RCC 7860 (cell line): Measurements from ENCODE around the gene TDRD7.
"Not testable (repeated sequence)": the region's sequence is repeated elsewhere in the genome, so short reads cannot be mapped to it uniquely, and the experiment has no call there.

Experiments used
- DNase-seq: peaks from one replicate; pipeline ENCODE4 v3.0.0-alpha.2; 2015; ENCODE audit warnings: low spot score
- FAIRE-seq: peaks from 2 replicates; lab custom pipeline; 2012; peaks lifted over from hg19 to GRCh38; lab: Jason Lieb, UNC

The TDRD7 gene

DNA sequence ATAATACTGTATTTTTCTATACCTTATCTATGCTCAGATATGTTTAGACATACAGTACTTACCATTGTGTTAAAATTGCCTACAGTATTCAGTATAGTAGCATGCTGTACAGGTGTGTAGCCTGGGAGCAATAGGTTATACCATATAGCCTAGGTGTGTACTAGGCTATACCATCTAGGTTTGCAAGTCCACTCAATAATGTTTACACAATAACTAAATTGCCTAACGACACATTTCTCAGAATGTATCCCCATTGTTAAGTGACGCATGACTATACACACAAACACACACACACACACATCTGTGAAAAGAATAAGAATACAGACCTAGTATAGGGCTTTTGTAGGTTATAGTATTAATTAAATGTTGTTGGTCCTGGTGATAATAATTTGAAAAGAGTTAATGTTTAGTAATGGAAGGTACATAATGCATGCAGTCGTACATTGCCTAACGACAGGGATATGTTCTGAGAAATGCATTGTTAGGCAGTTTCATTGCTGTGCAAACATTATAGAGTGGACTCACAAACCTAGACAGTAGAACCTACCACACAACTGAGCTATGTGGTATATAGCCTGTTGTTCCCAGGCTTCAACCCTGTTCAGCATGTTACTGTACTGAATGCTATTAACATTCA, 13.6 kb downstream of the TDRD7 start:
- DNase-seq: no peak
- FAIRE-seq: no peak

DNA sequence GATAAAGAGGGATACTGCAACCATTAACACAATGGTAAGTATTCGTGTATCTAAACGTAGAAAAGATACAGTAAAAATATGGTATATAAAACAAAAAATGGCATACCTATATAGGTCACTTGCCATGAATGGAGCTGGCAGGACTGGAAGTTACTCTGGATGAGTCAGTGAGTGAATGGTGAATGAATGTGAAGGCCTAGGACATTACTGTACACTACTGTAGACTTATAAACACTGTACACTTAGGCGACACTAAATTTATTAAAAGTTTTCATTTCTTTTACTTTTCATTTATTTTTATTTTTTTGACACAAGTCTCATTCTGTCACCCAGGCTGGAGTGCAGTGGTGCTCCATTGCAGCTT, 14.1 kb downstream of the TDRD7 start:
- FAIRE-seq (no peak), DNase-seq (no peak)

DNA sequence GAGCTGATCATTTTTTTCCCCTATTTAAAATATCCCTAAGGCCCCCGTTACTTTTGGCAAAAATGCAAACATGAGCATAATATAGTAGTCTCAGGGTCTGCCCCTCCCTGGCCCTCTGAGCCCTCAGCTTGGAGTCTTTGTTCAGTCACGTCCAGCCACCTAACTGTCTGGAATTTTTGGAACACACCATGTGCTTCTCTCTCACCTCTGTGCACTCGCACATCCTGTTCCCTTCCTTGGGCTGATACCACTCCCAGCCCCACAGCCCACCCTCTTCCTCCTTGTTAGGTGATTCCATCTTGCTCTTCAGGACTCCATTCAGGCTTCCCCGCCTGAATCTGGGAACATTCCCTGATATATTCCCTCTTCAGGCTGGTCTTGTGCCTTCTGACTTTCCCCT, 16.0 kb downstream of the TDRD7 start:
- DNase-seq (no peak), FAIRE-seq (no peak)

DNA sequence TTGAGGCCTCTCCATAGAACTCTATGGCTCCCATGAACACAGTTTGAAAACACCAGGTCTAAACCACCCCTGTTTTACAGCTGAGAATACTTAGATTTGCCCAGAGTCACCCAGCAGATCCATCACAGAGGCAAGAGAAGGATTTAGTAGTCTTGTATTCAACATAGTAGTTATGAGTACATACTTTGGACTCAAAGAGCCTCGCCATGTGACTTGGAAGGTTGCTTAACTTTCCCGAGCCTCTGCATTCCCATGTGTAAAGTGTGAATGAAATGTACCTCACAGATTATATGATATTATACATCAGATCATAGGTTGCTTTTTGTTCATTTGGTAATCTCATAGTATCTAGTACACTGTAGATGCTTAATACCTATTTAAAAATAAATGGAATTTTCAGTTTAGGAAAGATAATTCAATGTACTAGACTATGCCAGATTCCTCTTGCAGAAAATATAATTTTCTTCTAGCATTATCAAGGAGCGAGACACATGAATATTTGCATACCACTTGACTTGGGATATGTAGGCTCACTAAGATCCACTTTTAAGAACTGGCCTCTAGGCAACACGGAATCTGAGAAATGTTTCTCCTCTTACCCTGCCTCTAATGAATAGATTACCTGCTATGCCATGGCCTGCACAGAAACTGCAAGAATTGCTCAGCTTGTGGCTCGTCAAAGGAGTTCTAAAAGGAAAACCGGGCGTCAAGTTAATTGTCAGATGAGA, 18.6 kb downstream of the TDRD7 start:
- FAIRE-seq (no peak), DNase-seq (no peak)

DNA sequence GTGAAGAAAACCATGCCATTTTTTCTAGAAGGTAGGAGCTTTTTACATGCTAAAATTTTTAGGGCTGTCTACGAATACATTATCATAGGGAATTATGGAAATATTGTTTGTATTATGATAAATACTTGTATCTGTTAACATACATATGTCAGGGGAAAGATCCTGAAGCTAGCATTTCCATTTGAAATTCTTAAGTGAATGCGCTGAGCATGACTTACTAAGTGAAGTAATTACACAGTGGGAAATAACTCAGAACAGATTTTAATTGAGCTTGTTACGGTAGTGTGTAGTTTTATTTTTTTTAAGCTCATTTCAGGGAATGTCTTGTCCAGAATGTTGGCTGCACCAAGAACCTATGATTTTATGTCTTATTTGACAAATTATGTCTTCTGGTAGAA, 19.1 kb downstream of the TDRD7 start:
- DNase-seq (no peak), FAIRE-seq (no peak)

DNA sequence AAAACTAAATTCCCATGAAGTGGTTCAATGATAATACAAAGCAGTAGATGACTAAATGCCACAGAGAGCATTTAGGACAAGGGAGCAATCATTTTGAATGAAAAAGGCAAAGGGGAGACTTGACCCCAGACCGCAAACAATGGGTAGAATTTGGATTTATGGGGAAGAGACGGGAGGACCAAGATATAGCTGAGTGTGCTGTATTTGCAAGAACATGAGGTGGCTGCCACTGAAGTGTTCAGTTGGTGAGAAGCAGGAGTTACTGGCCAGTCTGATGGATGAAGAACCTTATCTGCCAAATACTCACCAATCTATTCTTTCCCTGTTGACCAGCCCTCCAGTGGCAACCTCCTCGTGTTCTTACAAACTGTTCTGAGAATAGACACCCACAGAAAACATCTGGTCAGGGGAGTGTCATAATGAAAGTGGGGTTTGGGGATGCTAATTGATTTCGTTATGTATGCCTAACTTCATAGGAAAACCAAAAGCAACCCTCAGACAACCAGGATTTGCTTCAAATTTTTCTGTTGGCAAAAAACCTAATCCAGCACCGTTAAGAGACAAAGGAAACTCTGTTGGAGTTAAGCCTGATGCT, 19.8 kb downstream of the TDRD7 start:
- no peak for FAIRE-seq

DNA sequence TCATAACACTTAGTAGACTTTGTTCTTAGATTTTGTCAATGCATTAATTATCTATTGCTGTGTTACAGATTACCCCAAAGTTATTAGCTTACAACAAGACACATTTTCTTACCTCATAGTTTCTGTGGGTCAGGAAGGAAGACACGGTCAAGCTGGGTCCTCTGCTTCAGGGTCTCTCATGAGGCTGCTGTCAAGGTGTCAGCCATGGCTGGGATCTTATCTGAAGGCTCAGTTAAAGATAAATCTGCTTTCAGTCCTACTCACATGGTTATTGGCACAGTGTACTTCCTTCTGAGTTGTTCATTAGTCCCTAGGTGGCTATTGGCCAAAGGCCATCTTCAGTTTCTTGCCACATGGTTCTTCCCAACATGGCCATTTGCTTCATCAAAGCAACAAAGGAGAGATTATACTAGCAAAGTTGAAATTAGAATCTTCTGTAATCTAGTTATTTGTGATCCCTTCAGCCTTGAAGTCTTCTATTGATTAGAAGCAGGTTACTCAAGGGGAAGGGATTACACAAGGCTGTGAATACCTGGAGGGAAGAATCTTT, 25.2 kb downstream of the TDRD7 start:
- FAIRE-seq: no peak
- DNase-seq: no peak

More for the DNA sequence above, 19.8 kb downstream of the TDRD7 start:
- DNase-seq: no peak

DNA sequence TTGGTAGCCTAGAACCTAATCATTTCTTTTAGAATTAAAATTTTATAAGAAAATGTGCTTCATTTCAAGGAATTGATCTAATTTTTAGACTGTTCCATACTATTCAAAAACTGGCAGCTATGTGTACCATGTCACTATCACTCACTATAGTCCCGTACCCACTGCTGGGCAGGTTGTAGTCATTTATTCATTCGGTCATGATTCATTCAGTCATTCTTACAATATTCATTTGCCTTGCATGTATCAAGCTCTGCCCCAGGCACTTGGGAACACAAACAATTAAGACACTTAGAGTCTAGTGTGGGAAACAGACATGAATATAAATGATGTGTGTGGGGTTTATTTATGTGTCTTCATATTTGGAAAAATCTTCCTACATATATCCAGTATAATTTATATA, 26.4 kb downstream of the TDRD7 start:
- no peak for FAIRE-seq

DNA sequence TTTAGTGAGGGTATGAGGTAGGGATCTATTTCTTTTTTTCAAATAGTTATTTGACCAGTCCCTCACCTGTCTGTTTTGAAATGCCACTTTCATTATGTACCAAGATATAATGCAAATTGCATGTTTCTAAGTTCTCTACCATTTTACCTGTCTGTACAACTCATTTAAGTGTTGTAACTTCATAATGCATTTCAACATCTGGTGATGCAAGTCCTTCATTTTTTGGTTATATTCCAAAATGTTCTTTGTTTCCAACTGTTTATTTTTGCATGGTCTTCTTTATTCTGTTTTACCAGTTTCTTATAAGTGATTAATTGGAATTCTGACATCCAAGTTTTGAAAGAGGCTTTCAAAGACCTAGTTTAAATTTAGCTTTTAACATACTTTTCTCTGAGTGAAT, 26.8 kb downstream of the TDRD7 start:
- DNase-seq (no peak), FAIRE-seq (no peak)

More for the DNA sequence above, 26.4 kb downstream of the TDRD7 start:
- DNase-seq: no peak

DNA sequence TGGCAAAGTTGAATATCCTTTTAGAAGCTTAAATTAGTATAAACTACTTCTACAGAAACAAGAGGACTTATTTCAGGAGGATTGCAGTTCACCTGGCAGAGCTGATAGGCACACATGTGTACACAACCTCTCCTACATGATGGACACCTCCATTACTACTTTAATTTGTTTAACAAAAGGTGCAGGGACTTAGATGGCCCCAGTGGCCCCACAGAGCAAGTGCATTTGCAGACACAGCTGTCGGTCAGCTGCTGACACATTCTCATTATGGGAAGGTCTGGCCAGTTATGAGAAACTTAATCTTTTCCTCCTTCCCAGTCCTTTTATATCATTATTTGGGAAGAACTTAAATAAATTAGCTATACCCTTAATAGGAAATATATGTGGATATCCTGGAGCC, 28.3 kb downstream of the TDRD7 start:
- FAIRE-seq (no peak), DNase-seq (no peak)

DNA sequence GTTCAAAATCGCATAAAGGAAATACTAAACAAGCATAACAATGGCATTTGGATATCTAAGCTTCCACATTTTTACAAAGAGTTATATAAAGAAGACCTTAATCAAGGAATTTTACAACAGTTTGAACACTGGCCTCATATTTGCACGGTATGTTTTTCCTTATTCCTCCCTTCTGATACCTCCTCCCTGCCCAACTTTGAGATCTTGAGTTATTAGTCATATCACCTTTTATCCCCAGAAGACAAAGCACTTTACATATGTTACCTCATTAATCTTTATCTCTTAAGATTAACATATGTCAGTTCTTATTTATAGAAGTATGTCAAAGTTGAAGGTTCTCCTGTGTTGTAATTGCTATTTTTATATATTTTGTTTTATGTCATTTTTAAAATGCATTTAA, 29.8 kb downstream of the TDRD7 start:
- DNase-seq (no peak), FAIRE-seq (no peak)

DNA sequence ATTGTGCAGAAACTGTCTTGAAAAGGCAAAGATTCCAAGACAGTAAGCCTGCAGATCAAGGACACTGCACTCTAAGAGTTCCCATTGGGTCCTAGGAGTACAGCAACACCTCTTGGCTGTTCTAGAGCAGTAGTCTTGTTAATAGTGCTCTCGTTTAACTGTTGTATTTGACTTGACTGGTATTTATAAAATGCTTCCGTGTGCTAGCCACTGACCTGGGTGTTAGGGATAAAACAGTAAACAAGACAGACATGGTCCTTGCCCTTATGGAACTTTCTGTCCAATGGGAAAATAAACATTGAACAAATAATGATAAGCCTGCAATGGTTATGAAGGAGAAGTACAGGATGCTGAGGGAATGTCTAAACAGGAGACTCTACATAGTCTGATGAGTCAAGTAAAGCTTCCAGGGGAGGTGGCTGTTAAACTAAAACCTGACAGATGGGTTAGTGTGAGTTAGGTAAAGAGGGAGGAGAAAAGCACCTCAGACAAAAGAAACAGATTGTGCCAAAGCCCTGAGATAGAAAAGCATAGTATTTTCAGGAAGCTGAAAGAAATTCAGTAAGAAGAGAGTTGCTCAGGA, 33.3 kb downstream of the TDRD7 start:
- FAIRE-seq (no peak), DNase-seq (no peak)

DNA sequence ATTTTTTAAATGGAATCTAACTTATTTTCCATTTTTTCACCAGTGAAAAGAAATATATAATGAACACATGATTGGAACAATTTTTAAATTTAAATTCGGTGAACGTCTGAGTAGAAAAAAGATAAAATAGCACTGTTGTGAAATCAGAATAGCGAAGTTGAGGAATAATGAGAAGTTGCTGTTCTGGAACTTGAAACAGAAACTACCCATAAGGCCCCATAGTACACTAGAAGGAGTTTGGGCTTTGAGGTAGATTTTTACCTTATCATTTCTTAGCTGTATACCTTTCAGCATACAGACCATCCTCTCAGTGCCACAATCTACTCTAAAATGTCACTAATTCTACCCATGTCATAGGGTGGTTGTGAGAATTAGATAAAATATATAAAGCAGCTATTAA, 35.1 kb downstream of the TDRD7 start:
- FAIRE-seq (no peak), DNase-seq (no peak)

DNA sequence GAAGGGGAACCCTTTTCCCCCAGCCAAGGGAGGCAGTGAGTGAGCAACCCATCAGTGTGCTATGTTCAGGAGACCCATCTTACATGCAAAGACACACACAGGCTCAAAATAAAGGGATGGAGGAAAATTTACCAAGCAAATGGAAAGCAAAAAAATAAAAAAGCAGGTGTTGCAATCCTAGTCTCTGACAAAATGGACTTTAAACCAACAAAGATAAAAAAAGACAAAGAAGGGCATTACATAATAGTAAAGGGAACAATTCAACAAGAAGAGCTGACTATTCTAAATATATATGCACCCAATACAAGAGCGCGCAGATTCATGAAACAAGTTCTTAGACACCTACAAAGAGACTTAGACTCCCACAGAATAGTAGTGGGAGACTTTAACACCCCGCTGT, 41.7 kb downstream of the TDRD7 start:
- not testable (repeated sequence) for DNase-seq, FAIRE-seq

DNA sequence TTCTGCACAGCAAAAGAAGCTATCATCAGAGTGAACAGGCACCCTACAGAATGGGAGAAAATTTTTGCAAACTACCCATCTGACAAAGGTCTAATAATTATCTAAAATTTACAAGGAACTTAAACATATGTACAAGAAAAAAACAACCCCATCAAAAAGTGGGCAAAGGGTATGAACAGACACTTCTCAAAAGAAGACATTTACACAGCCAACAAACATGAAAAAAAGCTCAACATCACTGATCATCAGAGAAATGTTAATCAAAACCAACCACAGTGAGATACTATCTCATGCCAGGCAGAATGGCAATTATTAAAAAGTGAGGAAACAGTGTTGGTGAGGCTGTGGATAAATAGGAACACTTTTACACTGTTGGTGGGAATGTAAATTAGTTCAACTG, 44.9 kb downstream of the TDRD7 start:
- not testable (repeated sequence) for DNase-seq, FAIRE-seq

DNA sequence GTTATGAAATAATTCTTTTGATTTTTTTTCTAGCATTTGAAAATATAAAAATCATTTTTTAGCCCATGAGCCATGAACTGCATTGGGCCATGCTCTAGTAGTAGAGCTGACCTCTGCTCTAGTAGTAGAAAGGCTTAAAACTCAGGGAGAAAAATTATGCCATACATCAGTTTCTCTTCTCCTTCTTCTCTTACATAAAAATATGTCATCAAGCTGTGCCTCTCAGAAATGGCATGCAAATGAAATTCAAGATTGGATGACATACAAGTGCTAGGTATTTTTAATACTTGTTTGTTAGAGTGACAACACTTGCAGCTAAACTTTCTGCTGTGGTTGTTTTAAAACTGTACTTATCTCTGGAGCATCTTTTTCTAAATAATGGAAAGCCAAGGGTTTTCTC, 47.4 kb downstream of the TDRD7 start:
- FAIRE-seq (no peak), DNase-seq (no peak)

DNA sequence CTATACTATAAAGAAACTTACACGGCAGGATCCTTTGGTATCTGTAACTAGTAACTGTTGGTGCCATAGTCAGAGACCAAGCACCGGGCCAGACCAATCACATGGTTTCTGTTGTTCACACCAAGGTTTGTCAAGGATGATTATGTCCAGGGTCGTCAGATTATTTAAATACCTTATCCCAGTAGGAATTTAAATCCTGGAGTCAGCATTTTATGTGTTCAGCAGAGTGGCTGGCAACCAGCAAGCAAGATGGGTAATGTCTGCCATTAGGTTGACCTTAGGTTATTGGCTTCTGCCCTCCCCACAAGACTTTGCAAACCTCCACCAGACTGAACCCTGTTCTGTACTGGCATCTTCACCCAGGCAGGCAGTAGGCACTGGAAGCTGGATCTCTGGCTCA, 50.3 kb downstream of the TDRD7 start:
- no peak for FAIRE-seq
- no peak for DNase-seq

DNA sequence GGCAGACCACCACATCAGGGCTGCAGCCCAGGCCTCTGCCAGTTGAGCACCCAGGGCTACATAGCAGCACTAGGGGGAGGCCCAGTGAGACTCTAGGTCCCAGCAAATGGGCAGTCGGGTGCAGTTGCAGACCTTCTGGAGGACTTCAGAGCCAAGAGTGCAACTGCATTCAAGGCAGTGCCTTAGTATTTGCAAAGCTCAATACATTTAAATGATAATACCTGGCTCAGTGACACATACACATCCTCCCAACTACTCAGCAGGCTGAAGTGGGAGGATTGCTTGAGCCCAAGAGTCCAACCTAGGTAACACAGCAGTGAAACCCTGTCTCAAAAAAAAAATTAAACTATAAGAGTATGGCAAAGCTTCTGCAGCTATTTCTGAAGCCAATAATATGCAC, 51.0 kb downstream of the TDRD7 start:
- FAIRE-seq (no peak), DNase-seq (no peak)

DNA sequence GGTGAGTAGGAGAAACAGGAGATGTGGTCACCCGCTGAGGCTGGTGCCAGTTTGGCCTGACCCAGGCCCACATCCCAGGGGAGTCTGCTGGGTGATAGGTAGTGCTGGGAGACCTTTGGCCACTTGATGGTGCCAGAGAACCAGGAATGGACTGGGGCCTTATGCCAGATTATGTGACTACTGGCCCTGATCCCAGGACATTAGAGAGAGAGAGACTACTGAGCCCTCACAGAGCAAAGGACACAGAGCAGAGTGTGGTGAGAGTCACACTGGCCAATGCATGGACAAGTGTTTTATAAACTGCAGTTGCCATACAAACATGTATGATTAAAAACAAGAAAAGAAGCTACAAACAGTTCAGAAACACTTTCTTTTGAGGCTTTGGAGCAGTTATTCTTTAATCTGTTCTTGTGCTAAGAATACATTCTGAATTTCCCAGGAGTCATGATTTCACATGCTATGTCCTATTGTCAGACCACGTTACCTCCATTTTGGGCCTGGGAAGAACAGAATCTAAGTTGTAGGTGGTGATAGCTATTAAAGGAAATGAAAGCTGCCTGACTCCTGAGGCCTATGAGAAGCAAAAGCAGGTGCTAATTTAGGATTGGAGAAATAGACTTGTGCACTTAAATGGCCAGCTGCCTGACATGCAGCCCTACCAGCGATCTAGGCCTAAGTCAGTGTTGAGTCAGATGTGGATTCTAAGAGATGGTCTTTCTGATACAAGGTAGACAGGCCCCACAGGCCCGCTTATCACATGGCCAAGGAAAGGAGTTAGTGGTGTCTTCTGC, 57.0 kb downstream of the TDRD7 start:
- DNase-seq (peak; percentile 20), FAIRE-seq (no peak)

DNA sequence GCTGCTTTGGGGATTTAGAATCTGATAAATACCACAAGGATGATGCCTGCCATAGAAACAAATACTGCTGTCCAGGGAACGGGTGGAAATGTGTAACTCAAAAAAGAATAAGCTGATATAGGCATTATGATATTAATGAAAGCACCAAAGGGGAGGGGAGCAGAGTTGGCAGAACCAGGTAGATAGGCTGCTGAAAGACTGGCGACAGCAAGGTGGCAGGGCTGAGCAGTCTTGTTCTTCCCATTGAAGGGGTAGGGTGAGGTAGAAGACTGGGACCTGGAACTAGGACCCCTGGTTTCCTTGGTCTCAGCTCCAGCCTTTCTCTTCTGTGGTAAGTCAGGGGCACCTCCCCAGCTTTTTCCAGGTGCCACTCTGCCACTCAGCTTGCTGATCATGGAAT, 58.2 kb downstream of the TDRD7 start:
- DNase-seq (no peak), FAIRE-seq (no peak)

DNA sequence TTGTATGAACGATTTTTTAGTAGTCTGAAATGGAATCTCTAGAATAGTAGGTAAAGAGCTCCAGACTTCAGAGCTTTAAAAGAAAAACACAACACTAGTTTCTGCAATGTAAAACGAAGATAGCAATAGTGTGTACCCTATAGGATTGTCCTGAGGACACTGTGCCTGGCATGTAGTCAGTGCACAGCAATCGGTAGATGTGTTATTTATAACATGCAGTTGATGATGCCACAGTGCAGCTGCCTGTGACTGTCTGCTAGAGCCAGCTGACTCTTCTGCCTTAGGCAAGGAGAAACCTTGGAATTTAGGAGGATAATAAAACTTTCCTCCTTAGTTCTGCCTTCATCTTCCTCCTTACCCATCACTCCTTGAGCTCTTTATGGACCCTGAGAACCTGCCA, 61.8 kb downstream of the TDRD7 start:
- DNase-seq (no peak), FAIRE-seq (no peak)
